Endothelial cell of umbilical vein (primary cell): ENCODE results near the gene TRAPPC8. TPM values are rescaled to one million over a fixed set of nuclear protein-coding genes. Genes with fewer than 3 reads are reported as not detected.

Experiments used
- BruUV-seq: library from RNA; stranded (reverse); fragments of 400-500 nt; replicated peaks from 2 replicates; lab custom pipeline; 2021; lab: Mats Ljungman, UMichigan
- CTCF ChIA-PET: fragments of 300-600, 350-600 bp; sonication (Branson Sonifier 250); formaldehyde crosslinking; loops from one replicate; lab custom pipeline; 2021; ENCODE audit warnings: antibody characterized with exemption, inconsistent platforms; lab: Charles Lee
- POLR2A ChIA-PET: fragments of 300-600, 350-600 bp; sonication (Branson Sonifier 250); formaldehyde crosslinking; loops from one replicate; lab custom pipeline; 2021; ENCODE audit warnings: antibody characterized with exemption, inconsistent platforms; lab: Charles Lee
- DNase-seq: peaks from one replicate; pipeline ENCODE4 v3.0.0-alpha.2; 2011; ENCODE audit warnings: low read depth, low spot score
- FAIRE-seq: peaks from 2 replicates; lab custom pipeline; 2011; peaks lifted over from hg19 to GRCh38; lab: Jason Lieb, UNC
- H2AFZ ChIP-seq: 2 replicates; pipeline ENCODE4 v1.6.0; 2012; ENCODE audit warnings: low read depth, low read length, control low read depth, inconsistent platforms
- H3K27ac ChIP-seq: 2 replicates; pipeline ENCODE4 v1.5.1; 2011; ENCODE audit warnings: low read depth, mild to moderate bottlenecking, control low read depth, low read length, moderate library complexity; ENCODE audit not compliant: insufficient read depth
- H3K27me3 ChIP-seq, 2 experiments: 2 replicates each; pipeline versions ENCODE4 v1.6.0 to v1.6.1; 2011; ENCODE audit warnings: low read length in 2 of 2, mixed read lengths in 1 of 2; ENCODE audit not compliant: control insufficient read depth in 2 of 2, insufficient read depth in 2 of 2
- H3K36me3 ChIP-seq, 2 experiments: 2 replicates in 1 of 2; 3 replicates in 1 of 2; pipeline ENCODE4 v1.5.1; 2011; ENCODE audit warnings: low read length in 2 of 2, mild to moderate bottlenecking in 1 of 2, moderate library complexity in 1 of 2; ENCODE audit not compliant: control insufficient read depth in 2 of 2, insufficient read depth in 2 of 2; ENCODE audit errors: extremely low read depth in 1 of 2
- H3K4me1 ChIP-seq: 3 replicates; pipeline ENCODE4 v1.5.1; 2011; ENCODE audit warnings: mild to moderate bottlenecking, low read length; ENCODE audit not compliant: control insufficient read depth, insufficient read depth; ENCODE audit errors: extremely low read depth
- H3K4me2 ChIP-seq: 2 replicates; pipeline ENCODE4 v1.6.1; 2011; ENCODE audit warnings: low read length, control low read depth, mixed read lengths; ENCODE audit not compliant: insufficient read depth
- H3K4me3 ChIP-seq, 3 experiments: fragments of 200-600 bp in 1 of 3; sonication (generic), shearing (Covaris generic) in 1 of 3; replicated peaks in 1 of 3; 2 replicates each; pipeline ENCODE4 v1.5.1; 2011 to 2016; ENCODE audit warnings: control low read depth in 3 of 3, low read length in 3 of 3, mild to moderate bottlenecking in 2 of 3, inconsistent platforms in 1 of 3, low read depth in 1 of 3, moderate library complexity in 1 of 3; ENCODE audit not compliant: insufficient read depth in 1 of 3
- H3K79me2 ChIP-seq: 2 replicates; pipeline ENCODE4 v1.6.0; 2012; ENCODE audit warnings: low read length, inconsistent platforms; ENCODE audit not compliant: control insufficient read depth, insufficient read depth
- H3K9ac ChIP-seq: replicated peaks from 2 replicates; pipeline ENCODE3; 2011; ENCODE audit warnings: low read length, control low read depth; ENCODE audit not compliant: insufficient read depth; ENCODE audit errors: extremely low read depth
- H3K9me1 ChIP-seq: replicated peaks from 3 replicates; pipeline ENCODE4 v1.6.0; 2011; ENCODE audit warnings: mild to moderate bottlenecking, low read length; ENCODE audit not compliant: control insufficient read depth, insufficient read depth; ENCODE audit errors: extremely low read depth
- H3K9me3 ChIP-seq: replicated peaks from 2 replicates; pipeline ENCODE4 v1.5.1; 2012; ENCODE audit warnings: low read length, inconsistent platforms; ENCODE audit not compliant: control insufficient read depth, insufficient read depth
- H4K20me1 ChIP-seq: replicated peaks from 2 replicates; pipeline ENCODE3; 2011; ENCODE audit warnings: mild to moderate bottlenecking, low read length; ENCODE audit not compliant: control insufficient read depth, insufficient read depth; ENCODE audit errors: extremely low read depth
- CTCF ChIP-seq, 2 donors: IDR thresholded peaks; 1 replicate in 1 of 2; 2 replicates in 1 of 2; pipeline ENCODE4 v1.5.1; 2011; ENCODE audit warnings: low read length in 2 of 2, mild to moderate bottlenecking in 2 of 2, moderate library complexity in 2 of 2, control low read depth in 1 of 2, inconsistent platforms in 1 of 2, low read depth in 1 of 2; ENCODE audit not compliant: insufficient read depth in 1 of 2; ENCODE audit errors: extremely low read depth in 1 of 2
- EZH2 ChIP-seq: IDR thresholded peaks from 2 replicates; pipeline ENCODE4 v1.6.1; 2012; ENCODE audit warnings: borderline replicate concordance, low read depth, mild to moderate bottlenecking, moderate library complexity, low read length, inconsistent platforms; ENCODE audit not compliant: severe bottlenecking
- FOS ChIP-seq: IDR thresholded peaks from 2 replicates; pipeline ENCODE4 v1.6.1; 2011; ENCODE audit warnings: mild to moderate bottlenecking, low read length, moderate library complexity, borderline replicate concordance; ENCODE audit not compliant: insufficient read depth
- GATA2 ChIP-seq: IDR thresholded peaks from 2 replicates; pipeline ENCODE4 v1.7.0; 2011; ENCODE audit warnings: low read depth, mild to moderate bottlenecking, moderate library complexity, mixed read lengths, low read length; ENCODE audit not compliant: insufficient read length, insufficient read depth
- JUN ChIP-seq: IDR thresholded peaks from 2 replicates; pipeline ENCODE4 v1.6.1; 2011; ENCODE audit warnings: borderline replicate concordance, low read depth; ENCODE audit not compliant: insufficient read length, insufficient read depth
- MYC ChIP-seq: IDR thresholded peaks from one replicate; pipeline ENCODE4 v1.6.1; 2011; ENCODE audit warnings: mild to moderate bottlenecking, low read depth, low read length
- POLR2A ChIP-seq: IDR thresholded peaks from 2 replicates; pipeline ENCODE4 v1.6.1; 2012; ENCODE audit warnings: low read depth, mild to moderate bottlenecking, control low read depth, low read length
- POLR2AphosphoS5 ChIP-seq: IDR thresholded peaks from 2 replicates; pipeline ENCODE4 v1.6.1; 2012; ENCODE audit warnings: low read depth, mild to moderate bottlenecking, control low read depth, low read length, moderate library complexity; ENCODE audit not compliant: insufficient read depth
- dilution Hi-C: fragments of 300-500 bp; cut with MboI; formaldehyde crosslinking; loops from one replicate; pipeline ENCODE4 v1.15.0; 2019; ENCODE audit warnings: low sequenced_read_pairs; ENCODE audit not compliant: extremely low pct_ligation_motif_present
- intact Hi-C: fragments of 100-400 bp; cut with micrococcal nuclease; formaldehyde crosslinking; loops from one replicate; pipeline ENCODE4 v1.10.0; 2022
- polyA plus RNA-seq, 4 experiments: library from polyadenylated mRNA; depleted of rRNA in 3 of 4; stranded (reverse) in 3 of 4; unstranded in 1 of 4; fragments of >200 nt; gene quantifications; 2 replicates each; pipeline versions ENCODE4 v1.2.1 to v1.2.3, GENCODE V29; 2011 to 2012; ENCODE audit warnings: missing spikeins in 1 of 4
- total RNA-seq: library from RNA; stranded (reverse); gene quantifications from 2 replicates; pipeline ENCODE4 v1.2.3, GENCODE V29; 2021
- TF ChIP-seq, protein P1 (sequence below): IDR thresholded peaks from 2 replicates; pipeline ENCODE4 v1.6.1; 2011; ENCODE audit not compliant: insufficient read depth, insufficient read length

Gene TRAPPC8
- total and polyA plus RNA-seq, 2 donors (not counting 3 experiments of a cell fraction or from before 2014, with no cell fraction given) = 25.0 to 30.1 TPM

DNA sequence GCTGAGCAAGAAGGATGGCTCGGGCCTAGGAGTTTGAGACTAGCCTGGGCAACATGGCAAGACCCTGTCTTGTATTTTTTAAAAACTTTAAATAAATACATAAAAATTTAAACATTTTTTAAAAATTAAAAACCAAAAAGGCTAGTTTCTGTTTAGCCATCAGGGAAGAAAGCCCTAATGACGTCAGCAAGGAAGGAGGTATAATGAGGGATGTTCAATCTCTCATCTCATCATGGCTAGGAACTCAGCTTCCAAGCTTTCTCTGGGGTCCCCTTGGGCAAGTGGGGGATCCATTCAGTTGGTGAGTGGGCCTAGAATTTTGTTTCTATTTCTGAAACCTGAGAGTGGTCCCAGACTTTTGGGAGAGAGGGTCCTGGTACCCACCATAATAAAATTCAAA lies 147.2 kb downstream of the TRAPPC8 start:
- Histone ChIP-seq H3K27me3 (peaks cover 0 to 1% of the 10 kb centered on the region in 2 experiments), H3K27ac (no peak overlapping the region), H3K9ac (no peak overlapping the region), H3K4me2 (no peak overlapping the region), H2AFZ (no peak overlapping the region), H3K4me3 (no peak overlapping the region), H3K4me1 (no peaks in the 10 kb centered on the region), H3K36me3 (no peaks in the 10 kb centered on the region), H3K9me1 (no peaks in the 10 kb centered on the region), H3K79me2 (no peaks in the 10 kb centered on the region), H4K20me1 (no peaks in the 10 kb centered on the region), H3K9me3 (no peaks in the 10 kb centered on the region)
- BruUV-seq = no TSS peak
- intact Hi-C loops (no loop called here), dilution Hi-C loops (no loop called here)
- FAIRE-seq = no peak
- ChIA-PET CTCF (no interaction called here), POLR2A (no interaction called here)
- TF ChIP-seq, protein P1, sequence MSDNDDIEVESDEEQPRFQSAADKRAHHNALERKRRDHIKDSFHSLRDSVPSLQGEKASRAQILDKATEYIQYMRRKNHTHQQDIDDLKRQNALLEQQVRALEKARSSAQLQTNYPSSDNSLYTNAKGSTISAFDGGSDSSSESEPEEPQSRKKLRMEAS = no peak
- TF ChIP-seq CTCF (IDR thresholded peaks at IDR 0.05; ENCODE audit: extremely low read depth in 1 of 2, insufficient read depth in 1 of 2, low read depth in 1 of 2, low read length in 2 of 2) (no peak), MYC (no peak), GATA2 (no peak), EZH2 (no peak), POLR2A (no peak), JUN (no peak), FOS (no peak), POLR2AphosphoS5 (no peak)
- DNase-seq = no peak
